ENCODE results near the gene SESTD1. TPM values are rescaled to one million over a fixed set of nuclear protein-coding genes. Genes with fewer than 3 reads are reported as not detected.

The SESTD1 gene
- total and polyA plus RNA-seq, 2 of the 13 experiments (the other 11 are each of a cell fraction or from before 2014, with no cell fraction given): 74.4 to 101 TPM

- no peak for TF ChIP-seq DBP (CRISPR knock-in tag; IDR thresholded peaks at IDR 0.05; ENCODE audit: not compliant biosample characterization)
- TF ChIP-seq CCDC6 (CRISPR knock-in tag; IDR thresholded peaks at IDR 0.05): no peak; the same call in 1 of the 2 replicates
- no peak for TF ChIP-seq CSRNP2 (CRISPR knock-in tag; conservative IDR thresholded peaks at IDR 0.05; ENCODE audit: low read depth)
- TF ChIP-seq IKZF5 (CRISPR knock-in tag; IDR thresholded peaks at IDR 0.05): peak; percentile 42; the same call in 1 of the 2 replicates
- TF ChIP-seq NAIF1 (CRISPR knock-in tag; IDR thresholded peaks at IDR 0.05; ENCODE audit: borderline replicate concordance): no peak
- no peak for TF ChIP-seq ZBTB39 (CRISPR knock-in tag; IDR thresholded peaks at IDR 0.05)
- TF ChIP-seq ZMYM4 (CRISPR knock-in tag; IDR thresholded peaks at IDR 0.05): 0 out of 2 replicates have a peak, but pooled peaks have one; percentile 25
- TF ChIP-seq MXD4 (CRISPR knock-in tag; IDR thresholded peaks at IDR 0.05): 0 out of 2 replicates have a peak, but pooled peaks have one; percentile 21
- no peak for TF ChIP-seq RXRA (CRISPR knock-in tag; IDR thresholded peaks at IDR 0.05)
- TF ChIP-seq ISX (CRISPR knock-in tag; conservative IDR thresholded peaks at IDR 0.05): no peak
- no peak for TF ChIP-seq SOX6 (IDR thresholded peaks at IDR 0.05)
- no peak for TF ChIP-seq SOX6 (CRISPR knock-in tag; IDR thresholded peaks at IDR 0.05)
- no peak for TF ChIP-seq ZNF563 (CRISPR knock-in tag; IDR thresholded peaks at IDR 0.05)
- TF ChIP-seq SMC3 (IDR thresholded peaks at IDR 0.05; ENCODE audit: low read length): peak; percentile 93
- TF ChIP-seq RELA (CRISPR knock-in tag; IDR thresholded peaks at IDR 0.05): no peak
- peak; percentile 37; the same call in 1 of the 2 replicates for TF ChIP-seq HDAC2 (CRISPR knock-in tag; IDR thresholded peaks at IDR 0.05)
- no peak for TF ChIP-seq SALL2 (CRISPR knock-in tag; IDR thresholded peaks at IDR 0.05)
- TF ChIP-seq HMG20A (CRISPR knock-in tag; IDR thresholded peaks at IDR 0.05; ENCODE audit: borderline replicate concordance): peak; percentile 15; the same call in 1 of the 2 replicates
- no peak for TF ChIP-seq ZZZ3 (CRISPR knock-in tag; IDR thresholded peaks at IDR 0.05; ENCODE audit: borderline replicate concordance)
- no peak for TF ChIP-seq ZNF441 (CRISPR knock-in tag; IDR thresholded peaks at IDR 0.05; ENCODE audit: borderline replicate concordance)
- peak; percentile 44 for TF ChIP-seq HOMEZ (CRISPR knock-in tag; IDR thresholded peaks at IDR 0.05; ENCODE audit: low read depth)
- no peak for TF ChIP-seq ZNF547 (CRISPR knock-in tag; IDR thresholded peaks at IDR 0.05)
- no peak for TF ChIP-seq RFXAP (CRISPR knock-in tag; IDR thresholded peaks at IDR 0.05; ENCODE audit: borderline replicate concordance)
- no peak for TF ChIP-seq ZNF878 (CRISPR knock-in tag; IDR thresholded peaks at IDR 0.05)
Measured at GRCh38 chr2:179218848-179219594, 45.6 kb downstream of the SESTD1 start (continued).

Measured in HepG2 (cell line).